ENCODE data around the gene SMIM43.

DNA sequence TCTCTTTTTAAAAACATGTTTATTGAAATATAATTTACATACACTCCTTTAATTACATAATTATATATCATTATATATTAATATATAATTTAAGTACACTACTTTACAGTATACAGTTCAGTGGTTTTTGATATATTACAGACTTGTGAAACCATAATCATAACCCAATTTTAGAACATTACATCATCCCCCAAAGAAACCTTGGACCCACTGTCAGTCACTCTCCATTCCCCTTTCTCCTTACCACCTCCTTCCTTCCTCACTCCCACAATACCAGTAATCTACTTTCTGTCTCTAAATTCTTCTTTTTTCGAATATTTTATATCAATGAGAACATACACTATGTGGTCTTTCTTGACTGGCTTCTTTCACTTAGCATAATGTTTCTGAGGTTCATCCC, 18.2 kb upstream of the SMIM43 start:
- TF ChIP-seq, protein P1, sequence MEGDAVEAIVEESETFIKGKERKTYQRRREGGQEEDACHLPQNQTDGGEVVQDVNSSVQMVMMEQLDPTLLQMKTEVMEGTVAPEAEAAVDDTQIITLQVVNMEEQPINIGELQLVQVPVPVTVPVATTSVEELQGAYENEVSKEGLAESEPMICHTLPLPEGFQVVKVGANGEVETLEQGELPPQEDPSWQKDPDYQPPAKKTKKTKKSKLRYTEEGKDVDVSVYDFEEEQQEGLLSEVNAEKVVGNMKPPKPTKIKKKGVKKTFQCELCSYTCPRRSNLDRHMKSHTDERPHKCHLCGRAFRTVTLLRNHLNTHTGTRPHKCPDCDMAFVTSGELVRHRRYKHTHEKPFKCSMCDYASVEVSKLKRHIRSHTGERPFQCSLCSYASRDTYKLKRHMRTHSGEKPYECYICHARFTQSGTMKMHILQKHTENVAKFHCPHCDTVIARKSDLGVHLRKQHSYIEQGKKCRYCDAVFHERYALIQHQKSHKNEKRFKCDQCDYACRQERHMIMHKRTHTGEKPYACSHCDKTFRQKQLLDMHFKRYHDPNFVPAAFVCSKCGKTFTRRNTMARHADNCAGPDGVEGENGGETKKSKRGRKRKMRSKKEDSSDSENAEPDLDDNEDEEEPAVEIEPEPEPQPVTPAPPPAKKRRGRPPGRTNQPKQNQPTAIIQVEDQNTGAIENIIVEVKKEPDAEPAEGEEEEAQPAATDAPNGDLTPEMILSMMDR (IDR thresholded peaks at IDR 0.05): no peak
- TF ChIP-seq ZFX (IDR thresholded peaks at IDR 0.05; ENCODE audit: borderline replicate concordance): no peak
